Measurements from ENCODE around the gene BMAL1.
A peak's percentile ranks its signal among the peaks of the same experiment; 100 is the strongest.

BMAL1 gene

DNA sequence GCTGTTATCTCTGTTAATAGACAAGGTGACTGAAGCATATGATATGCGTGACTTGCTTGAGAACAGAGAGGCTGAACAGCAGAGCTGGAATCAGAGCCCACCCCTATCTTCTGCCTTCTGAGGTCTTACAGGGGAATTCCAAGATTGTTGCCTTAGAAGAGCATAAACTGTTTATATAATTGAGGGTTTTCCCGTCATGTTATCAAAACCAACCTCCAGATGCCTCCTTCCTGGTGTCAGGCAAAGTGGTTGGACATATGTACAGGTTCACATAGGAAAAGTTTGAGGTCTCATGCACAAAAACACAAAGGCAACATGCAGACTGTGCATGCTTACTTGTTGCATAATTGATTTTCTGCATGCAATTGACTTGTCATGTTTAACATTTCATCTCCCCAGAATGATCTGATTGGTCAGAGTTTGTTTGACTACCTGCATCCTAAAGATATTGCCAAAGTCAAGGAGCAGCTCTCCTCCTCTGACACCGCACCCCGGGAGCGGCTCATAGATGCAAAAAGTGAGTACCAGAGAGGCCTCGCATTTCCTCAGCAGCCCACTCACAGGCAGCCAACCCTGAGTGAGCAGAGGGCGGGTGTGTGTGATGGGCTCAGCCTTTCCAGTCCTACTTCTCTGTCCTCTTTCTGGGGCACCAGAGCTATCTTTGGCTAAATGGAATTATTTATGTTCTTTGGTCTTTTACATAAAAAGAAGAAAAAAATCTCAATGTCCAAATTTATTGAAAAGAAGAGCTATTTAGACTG is 88.9 kb downstream of the BMAL1 start:
- no peak for TF ChIP-seq CTCF (IDR thresholded peaks at IDR 0.05; ENCODE audit: insufficient read depth, low read depth, low read length, missing control alignments)
- H3K4me3 ChIP-seq (ENCODE audit: low read length) = no peak overlapping the region
- DNase-seq (ENCODE audit: low read depth) = no peak

- TF ChIP-seq CTCF (IDR thresholded peaks at IDR 0.05; ENCODE audit: insufficient read depth, low read depth, low read length, missing control alignments) = no peak
- no peak for DNase-seq (ENCODE audit: low read depth)
- H3K4me3 ChIP-seq (ENCODE audit: low read length) = no peak overlapping the region
Observed at GRCh38 chr11:13367115-13367514, 89.5 kb downstream of the BMAL1 start.

DNA sequence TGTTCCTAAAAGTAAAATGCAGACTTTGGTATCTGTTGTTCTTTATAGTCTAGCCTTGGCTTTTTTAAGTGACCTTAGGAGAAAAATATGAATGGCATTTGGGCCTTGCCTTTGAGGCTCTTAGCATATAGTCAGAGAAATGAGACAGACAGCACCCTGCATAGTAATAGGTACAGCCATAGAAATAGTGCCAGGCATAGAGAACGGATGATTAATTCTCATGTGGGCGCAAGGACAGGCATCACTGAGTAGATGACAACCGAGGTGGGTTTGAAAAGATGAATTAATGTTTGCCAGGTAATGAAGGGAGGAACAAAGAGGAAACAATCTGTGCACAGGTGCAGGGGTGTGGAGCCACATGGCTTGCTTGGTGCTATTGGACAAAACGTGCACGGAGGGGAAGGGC is 90.5 kb downstream of the BMAL1 start:
- no peak overlapping the region for H3K4me3 ChIP-seq (ENCODE audit: low read length)
- peak; percentile 25 for DNase-seq (ENCODE audit: low read depth)
- no peak for TF ChIP-seq CTCF (IDR thresholded peaks at IDR 0.05; ENCODE audit: insufficient read depth, low read depth, low read length, missing control alignments)

DNA sequence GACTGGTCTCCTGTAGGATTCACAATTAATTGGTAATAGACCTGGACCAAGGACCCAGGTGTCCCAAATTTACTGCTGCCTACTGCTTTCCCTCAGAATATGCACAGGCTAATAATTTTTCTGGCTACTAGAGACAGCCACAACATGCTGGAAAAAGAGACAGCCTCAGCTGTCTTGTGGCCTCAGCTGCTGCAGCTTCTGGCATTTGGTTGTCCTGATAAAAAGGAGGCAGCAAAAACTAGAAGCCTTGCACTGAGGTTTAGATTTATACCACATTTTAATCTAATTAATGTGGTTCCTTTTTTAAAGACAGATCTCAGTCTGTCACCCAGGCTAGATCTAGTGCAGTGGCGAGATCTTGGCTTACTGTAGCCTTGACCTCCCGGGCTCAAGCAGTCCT is 95.6 kb downstream of the BMAL1 start:
- no peak for TF ChIP-seq CTCF (IDR thresholded peaks at IDR 0.05; ENCODE audit: insufficient read depth, low read depth, low read length, missing control alignments)
- H3K4me3 ChIP-seq (ENCODE audit: low read length) = no peak overlapping the region
- DNase-seq (ENCODE audit: low read depth) = no peak

DNA sequence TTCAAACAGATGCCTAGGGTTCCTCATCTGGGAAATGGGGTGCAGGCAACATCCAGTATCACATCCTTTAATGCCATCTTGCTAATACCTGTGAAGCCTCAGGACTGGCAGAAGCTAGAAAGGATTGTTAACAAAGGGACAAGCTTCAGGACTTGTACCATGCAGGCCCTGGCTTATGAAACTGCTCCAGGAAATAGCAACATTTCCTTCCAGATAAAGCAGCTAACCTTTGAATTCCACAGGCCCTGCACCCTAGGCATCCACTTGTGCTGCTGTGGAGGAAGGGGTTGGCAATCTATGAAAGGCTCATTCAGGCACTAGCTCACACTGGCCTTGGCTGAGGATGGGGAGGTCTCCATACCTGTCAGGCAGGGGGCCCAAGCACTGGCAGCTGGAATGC is 98.2 kb downstream of the BMAL1 start:
- DNase-seq (ENCODE audit: low read depth) = no peak
- H3K4me3 ChIP-seq (ENCODE audit: low read length) = no peak overlapping the region
- TF ChIP-seq CTCF (IDR thresholded peaks at IDR 0.05; ENCODE audit: insufficient read depth, low read depth, low read length, missing control alignments) = no peak

GRCh38 chr11:13376402-13376801 is 98.8 kb downstream of the BMAL1 start:
- TF ChIP-seq CTCF (IDR thresholded peaks at IDR 0.05; ENCODE audit: insufficient read depth, low read depth, low read length, missing control alignments) = no peak
- H3K4me3 ChIP-seq (ENCODE audit: low read length) = no peak overlapping the region
- no peak for DNase-seq (ENCODE audit: low read depth)

DNA sequence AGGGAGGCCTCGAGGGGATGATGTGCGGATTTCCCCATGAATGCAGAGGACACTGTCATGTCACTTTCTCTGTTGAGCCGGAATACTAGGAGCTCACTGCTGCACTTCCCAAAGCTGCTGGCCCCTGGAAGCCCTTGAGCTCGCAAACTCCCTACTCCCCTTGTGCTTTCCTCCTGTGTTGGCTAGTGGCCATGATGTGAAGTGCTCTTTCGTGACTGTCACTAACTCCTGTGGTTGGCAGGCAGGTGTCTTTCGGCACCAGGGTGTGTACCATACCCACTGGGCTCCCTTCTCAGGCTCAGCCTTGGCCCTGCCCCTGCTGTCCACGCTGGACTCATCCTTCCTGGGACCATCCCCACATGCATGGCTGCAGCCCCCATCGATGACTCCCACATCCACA is 99.2 kb downstream of the BMAL1 start:
- H3K4me3 ChIP-seq (ENCODE audit: low read length) = no peak overlapping the region
- TF ChIP-seq CTCF (IDR thresholded peaks at IDR 0.05; ENCODE audit: insufficient read depth, low read depth, low read length, missing control alignments) = no peak
- no peak for DNase-seq (ENCODE audit: low read depth)
